ENCODE results near the gene ZHX3.

The ZHX3 gene

DNA sequence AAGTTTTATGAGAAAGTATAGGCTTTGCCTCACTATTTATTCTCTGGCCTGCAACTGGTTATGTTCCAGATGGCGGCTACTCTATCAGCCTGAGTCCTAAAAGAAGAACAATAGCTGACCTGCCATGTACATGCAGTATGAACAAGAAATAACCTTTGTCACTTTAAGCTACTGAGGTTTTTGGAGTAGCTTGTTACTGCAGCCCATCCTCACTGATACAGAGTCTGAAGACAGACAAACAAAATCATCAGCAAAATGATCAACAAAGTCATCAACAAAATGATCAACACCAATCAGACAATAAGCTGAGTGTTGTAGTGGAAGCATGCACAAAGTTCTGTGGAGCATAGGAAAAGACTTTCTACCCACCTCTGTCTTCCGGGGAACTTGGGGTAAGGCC lies 97.7 kb downstream of the ZHX3 start:
- Histone ChIP-seq H3K36me3 (ENCODE audit: insufficient read depth) (no peaks in the 10 kb centered on the region), H3K4me1 (ENCODE audit: low read depth, poor library complexity, severe bottlenecking) (no peaks in the 10 kb centered on the region), H2AFZ (ENCODE audit: low read depth) (no peak overlapping the region), H3K27ac (no peak overlapping the region), H3K79me2 (ENCODE audit: insufficient read depth, low read depth) (no peaks in the 10 kb centered on the region), H3K27me3 (ENCODE audit: insufficient read depth, low read depth) (no peaks in the 10 kb centered on the region), H3K4me3 (IDR thresholded peaks at IDR 0.05; ENCODE audit: insufficient read depth, low read depth, low read length) (no peak overlapping the region), H4K20me1 (ENCODE audit: insufficient read depth) (no peaks in the 10 kb centered on the region), H3K9ac (no peak overlapping the region), H3K4me2 (no peak overlapping the region)
- TF ChIP-seq, protein P1, sequence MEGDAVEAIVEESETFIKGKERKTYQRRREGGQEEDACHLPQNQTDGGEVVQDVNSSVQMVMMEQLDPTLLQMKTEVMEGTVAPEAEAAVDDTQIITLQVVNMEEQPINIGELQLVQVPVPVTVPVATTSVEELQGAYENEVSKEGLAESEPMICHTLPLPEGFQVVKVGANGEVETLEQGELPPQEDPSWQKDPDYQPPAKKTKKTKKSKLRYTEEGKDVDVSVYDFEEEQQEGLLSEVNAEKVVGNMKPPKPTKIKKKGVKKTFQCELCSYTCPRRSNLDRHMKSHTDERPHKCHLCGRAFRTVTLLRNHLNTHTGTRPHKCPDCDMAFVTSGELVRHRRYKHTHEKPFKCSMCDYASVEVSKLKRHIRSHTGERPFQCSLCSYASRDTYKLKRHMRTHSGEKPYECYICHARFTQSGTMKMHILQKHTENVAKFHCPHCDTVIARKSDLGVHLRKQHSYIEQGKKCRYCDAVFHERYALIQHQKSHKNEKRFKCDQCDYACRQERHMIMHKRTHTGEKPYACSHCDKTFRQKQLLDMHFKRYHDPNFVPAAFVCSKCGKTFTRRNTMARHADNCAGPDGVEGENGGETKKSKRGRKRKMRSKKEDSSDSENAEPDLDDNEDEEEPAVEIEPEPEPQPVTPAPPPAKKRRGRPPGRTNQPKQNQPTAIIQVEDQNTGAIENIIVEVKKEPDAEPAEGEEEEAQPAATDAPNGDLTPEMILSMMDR (conservative IDR thresholded peaks at IDR 0.05; ENCODE audit: low read depth, low read length): no peak

DNA sequence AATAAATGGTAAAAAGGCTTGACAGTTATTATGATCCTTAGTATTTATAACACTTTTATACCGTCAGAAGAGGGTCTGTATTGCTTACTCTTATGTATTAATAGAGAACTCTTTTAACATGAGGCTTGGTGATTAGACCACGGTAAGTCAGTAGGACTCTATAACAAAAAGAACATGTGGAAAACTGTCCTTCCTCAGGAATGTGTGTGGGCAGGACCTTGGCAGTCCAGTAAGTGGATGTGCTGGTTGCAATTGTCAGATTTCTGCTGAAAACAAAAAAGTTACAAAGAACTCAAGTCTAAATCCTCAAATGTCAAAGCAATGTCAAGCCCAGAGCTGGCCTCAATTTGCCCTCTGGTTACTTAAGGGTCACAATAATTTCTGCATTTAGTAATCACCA lies 99.1 kb downstream of the ZHX3 start:
- no peaks in the 10 kb centered on the region for H3K79me2 ChIP-seq (ENCODE audit: insufficient read depth, low read depth)
- no peaks in the 10 kb centered on the region for H3K27me3 ChIP-seq (ENCODE audit: insufficient read depth, low read depth)
- no peak overlapping the region for H3K27ac ChIP-seq
- TF ChIP-seq, protein P1 (conservative IDR thresholded peaks at IDR 0.05; ENCODE audit: low read depth, low read length): no peak
- H3K9ac ChIP-seq: no peak overlapping the region
- no peak overlapping the region for H2AFZ ChIP-seq (ENCODE audit: low read depth)
- H3K4me2 ChIP-seq: no peak overlapping the region
- H3K4me1 ChIP-seq (ENCODE audit: low read depth, poor library complexity, severe bottlenecking): no peaks in the 10 kb centered on the region
- no peak overlapping the region for H3K4me3 ChIP-seq (IDR thresholded peaks at IDR 0.05; ENCODE audit: insufficient read depth, low read depth, low read length)
- no peaks in the 10 kb centered on the region for H4K20me1 ChIP-seq (ENCODE audit: insufficient read depth)
- no peaks in the 10 kb centered on the region for H3K36me3 ChIP-seq (ENCODE audit: insufficient read depth)

DNA sequence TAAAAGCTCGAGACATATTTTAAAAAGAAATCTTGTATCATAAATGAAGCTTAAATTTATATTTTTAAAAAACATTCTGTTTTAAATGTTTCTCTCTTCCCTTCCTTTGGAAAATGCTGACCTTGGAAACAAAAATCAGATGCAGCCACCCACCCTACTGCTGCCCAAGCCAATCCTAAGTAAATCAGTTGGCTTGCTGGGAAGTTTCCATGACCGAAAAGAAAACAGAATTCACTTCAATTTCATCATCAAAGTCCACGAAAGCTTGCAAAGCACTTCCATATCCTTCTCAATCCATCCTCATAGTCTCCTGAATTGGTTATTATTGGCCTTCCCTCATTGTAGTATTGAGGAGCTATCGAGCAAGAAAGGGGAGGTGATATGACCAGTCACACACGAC lies 100.1 kb downstream of the ZHX3 start:
- Histone ChIP-seq H3K4me3 (IDR thresholded peaks at IDR 0.05; ENCODE audit: insufficient read depth, low read depth, low read length) (no peak overlapping the region), H3K79me2 (ENCODE audit: insufficient read depth, low read depth) (no peaks in the 10 kb centered on the region), H3K27ac (no peak overlapping the region), H4K20me1 (ENCODE audit: insufficient read depth) (no peaks in the 10 kb centered on the region), H3K27me3 (ENCODE audit: insufficient read depth, low read depth) (no peaks in the 10 kb centered on the region), H3K4me2 (no peak overlapping the region), H2AFZ (ENCODE audit: low read depth) (no peak overlapping the region), H3K36me3 (ENCODE audit: insufficient read depth) (no peaks in the 10 kb centered on the region), H3K4me1 (ENCODE audit: low read depth, poor library complexity, severe bottlenecking) (no peaks in the 10 kb centered on the region), H3K9ac (no peak overlapping the region)
- TF ChIP-seq, protein P1 (conservative IDR thresholded peaks at IDR 0.05; ENCODE audit: low read depth, low read length): no peak

- Histone ChIP-seq H4K20me1 (ENCODE audit: insufficient read depth) (no peaks in the 10 kb centered on the region), H3K79me2 (ENCODE audit: insufficient read depth, low read depth) (no peaks in the 10 kb centered on the region), H3K4me1 (ENCODE audit: low read depth, poor library complexity, severe bottlenecking) (no peaks in the 10 kb centered on the region), H3K9ac (no peak overlapping the region), H3K4me3 (IDR thresholded peaks at IDR 0.05; ENCODE audit: insufficient read depth, low read depth, low read length) (no peak overlapping the region), H2AFZ (ENCODE audit: low read depth) (no peak overlapping the region), H3K27me3 (ENCODE audit: insufficient read depth, low read depth) (no peaks in the 10 kb centered on the region), H3K36me3 (ENCODE audit: insufficient read depth) (no peaks in the 10 kb centered on the region), H3K4me2 (no peak overlapping the region), H3K27ac (no peak overlapping the region)
- TF ChIP-seq, protein P1 (conservative IDR thresholded peaks at IDR 0.05; ENCODE audit: low read depth, low read length): no peak
These were observed 102.9 kb downstream of the ZHX3 start for GRCh38 chr20:41214666-41215065.
